SK-N-SH treated with all-trans-retinoic acid at 6 μM for 48 hours (cell line): Measurements from ENCODE around the gene FOXG1.

Experiments
- ARNTL ChIP-seq: fragments of 450-650 bp; formaldehyde crosslinking; IDR thresholded peaks from 2 replicates; pipeline ENCODE4 v1.5.0; 2020; ENCODE audit warnings: low read depth, mild to moderate bottlenecking, moderate library complexity, borderline replicate concordance
- RARB ChIP-seq: fragments of 250-450 bp; sonication (Bioruptor Pico); IDR thresholded peaks from 2 replicates; pipeline ENCODE4 v1.8.0; 2021; ENCODE audit warnings: mild to moderate bottlenecking, moderate library complexity
- TOX ChIP-seq: fragments of 250-450 bp; sonication (Bioruptor Pico); IDR thresholded peaks from 2 replicates; pipeline ENCODE4 v1.8.0; 2021; ENCODE audit warnings: mild to moderate bottlenecking, moderate library complexity, borderline replicate concordance
- ZFP30 ChIP-seq: fragments of 450-650 bp; formaldehyde crosslinking; IDR thresholded peaks from 2 replicates; pipeline ENCODE4 v1.5.0; 2022; ENCODE audit warnings: mild to moderate bottlenecking, moderate library complexity
- ZNF565 ChIP-seq: fragments of 450-650 bp; formaldehyde crosslinking; conservative IDR thresholded peaks from 2 replicates; pipeline ENCODE4 v1.5.0; 2020; ENCODE audit warnings: low read depth, mild to moderate bottlenecking, moderate library complexity

DNA sequence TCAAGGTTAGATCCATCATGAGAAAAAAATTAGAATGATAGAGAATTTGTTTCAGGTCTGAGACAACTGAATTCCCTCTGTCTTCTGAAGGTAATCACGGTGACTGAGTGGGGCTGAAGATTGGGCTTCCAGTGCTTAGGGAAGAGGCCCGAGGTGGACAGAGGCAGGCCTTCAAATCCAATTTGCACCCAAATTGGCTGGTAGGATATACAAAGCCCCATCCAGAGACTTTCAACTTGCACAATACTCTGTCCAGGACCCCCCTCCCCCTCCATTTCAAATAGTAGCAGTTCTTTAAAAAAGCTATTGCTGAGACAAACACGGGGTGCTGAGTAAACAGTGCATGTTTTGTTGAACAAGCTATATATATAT is 3.6 kb upstream of the FOXG1 start:
- no peak for TF ChIP-seq TOX (CRISPR knock-in tag)
- no peak for TF ChIP-seq ARNTL
- no peak for TF ChIP-seq ZNF565 (CRISPR knock-in tag)
- TF ChIP-seq ZFP30 (CRISPR knock-in tag): no peak
- TF ChIP-seq RARB (CRISPR knock-in tag): no peak
